RWPE2 (cell line): Measurements from ENCODE around the gene NDRG4.

Experiments used
- ATAC-seq: fragments of 200-7000 bp; cut with Tn5 transposase; 3 replicates; pipeline ENCODE4 v1.9.1; 2021; ENCODE audit warnings: low read depth
- DNase-seq: peaks from one replicate; pipeline ENCODE4 v3.0.0-alpha.2; 2020; ENCODE audit warnings: low spot score
- H3K27ac ChIP-seq: fragments of 450-650 bp; 2 replicates; pipeline ENCODE4 v1.5.1; 2017; ENCODE audit warnings: mild to moderate bottlenecking; ENCODE audit not compliant: poor library complexity, severe bottlenecking
- H3K27me3 ChIP-seq: fragments of 250-450 bp; sonication (Bioruptor Pico); 2 replicates; pipeline ENCODE4 v1.5.1; 2021; ENCODE audit warnings: mild to moderate bottlenecking, moderate library complexity; ENCODE audit not compliant: insufficient read depth, poor library complexity, severe bottlenecking
- H3K36me3 ChIP-seq: fragments of 250-450 bp; sonication (Bioruptor Pico); 2 replicates; pipeline ENCODE4 v1.5.1; 2020; ENCODE audit warnings: low read depth, mild to moderate bottlenecking, moderate library complexity
- H3K4me1 ChIP-seq: fragments of 250-450 bp; sonication (Bioruptor Pico); 2 replicates; pipeline ENCODE4 v1.5.1; 2021; ENCODE audit warnings: mild to moderate bottlenecking, moderate library complexity; ENCODE audit not compliant: insufficient read depth, poor library complexity, severe bottlenecking
- H3K4me3 ChIP-seq: fragments of 250-450 bp; sonication (Bioruptor Pico); 2 replicates; pipeline ENCODE4 v1.5.1; 2021; ENCODE audit warnings: mild to moderate bottlenecking, moderate library complexity; ENCODE audit not compliant: severe bottlenecking
- H3K9me3 ChIP-seq: fragments of 250-450 bp; sonication (Bioruptor Pico); 2 replicates; pipeline ENCODE4 v1.5.1; 2021; ENCODE audit warnings: mild to moderate bottlenecking, moderate library complexity; ENCODE audit not compliant: severe bottlenecking
- TF ChIP-seq, protein P1 (sequence below): fragments of 450-650 bp; IDR thresholded peaks from one replicate; pipeline ENCODE4 v1.5.1; 2017; ENCODE audit warnings: mild to moderate bottlenecking, moderate library complexity; ENCODE audit not compliant: poor library complexity, severe bottlenecking

NDRG4 gene

DNA sequence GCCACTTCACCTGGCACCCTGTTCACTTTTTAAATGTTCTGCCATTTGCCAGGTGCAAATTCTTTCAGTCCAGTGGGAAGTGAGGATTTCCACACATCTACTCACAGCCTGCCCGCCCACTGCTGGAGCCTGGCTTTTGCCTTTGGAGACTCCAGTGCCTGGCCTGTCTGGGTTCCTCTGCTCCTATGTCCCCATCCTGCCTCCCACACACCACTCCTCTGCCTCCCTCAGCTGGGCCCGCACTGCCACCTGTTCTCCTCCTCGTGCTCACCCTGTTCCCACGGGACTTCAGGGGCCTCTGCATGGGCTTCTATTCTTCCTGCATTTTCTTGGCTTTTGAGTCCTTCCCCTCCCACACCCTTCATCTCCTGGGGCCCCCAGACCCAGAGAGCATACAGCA lies 7.9 kb upstream of the NDRG4 start:
- H3K36me3 ChIP-seq: no peaks in the 10 kb centered on the region
- DNase-seq (no peak), ATAC-seq (no peak)
- no peak overlapping the region for H3K27ac ChIP-seq
- H3K4me3 ChIP-seq: no peak overlapping the region
- no peaks in the 10 kb centered on the region for H3K9me3 ChIP-seq
- H3K27me3 ChIP-seq: no peaks in the 10 kb centered on the region
- TF ChIP-seq, protein P1, sequence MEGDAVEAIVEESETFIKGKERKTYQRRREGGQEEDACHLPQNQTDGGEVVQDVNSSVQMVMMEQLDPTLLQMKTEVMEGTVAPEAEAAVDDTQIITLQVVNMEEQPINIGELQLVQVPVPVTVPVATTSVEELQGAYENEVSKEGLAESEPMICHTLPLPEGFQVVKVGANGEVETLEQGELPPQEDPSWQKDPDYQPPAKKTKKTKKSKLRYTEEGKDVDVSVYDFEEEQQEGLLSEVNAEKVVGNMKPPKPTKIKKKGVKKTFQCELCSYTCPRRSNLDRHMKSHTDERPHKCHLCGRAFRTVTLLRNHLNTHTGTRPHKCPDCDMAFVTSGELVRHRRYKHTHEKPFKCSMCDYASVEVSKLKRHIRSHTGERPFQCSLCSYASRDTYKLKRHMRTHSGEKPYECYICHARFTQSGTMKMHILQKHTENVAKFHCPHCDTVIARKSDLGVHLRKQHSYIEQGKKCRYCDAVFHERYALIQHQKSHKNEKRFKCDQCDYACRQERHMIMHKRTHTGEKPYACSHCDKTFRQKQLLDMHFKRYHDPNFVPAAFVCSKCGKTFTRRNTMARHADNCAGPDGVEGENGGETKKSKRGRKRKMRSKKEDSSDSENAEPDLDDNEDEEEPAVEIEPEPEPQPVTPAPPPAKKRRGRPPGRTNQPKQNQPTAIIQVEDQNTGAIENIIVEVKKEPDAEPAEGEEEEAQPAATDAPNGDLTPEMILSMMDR: no peak
- H3K4me1 ChIP-seq: no peaks in the 10 kb centered on the region

DNA sequence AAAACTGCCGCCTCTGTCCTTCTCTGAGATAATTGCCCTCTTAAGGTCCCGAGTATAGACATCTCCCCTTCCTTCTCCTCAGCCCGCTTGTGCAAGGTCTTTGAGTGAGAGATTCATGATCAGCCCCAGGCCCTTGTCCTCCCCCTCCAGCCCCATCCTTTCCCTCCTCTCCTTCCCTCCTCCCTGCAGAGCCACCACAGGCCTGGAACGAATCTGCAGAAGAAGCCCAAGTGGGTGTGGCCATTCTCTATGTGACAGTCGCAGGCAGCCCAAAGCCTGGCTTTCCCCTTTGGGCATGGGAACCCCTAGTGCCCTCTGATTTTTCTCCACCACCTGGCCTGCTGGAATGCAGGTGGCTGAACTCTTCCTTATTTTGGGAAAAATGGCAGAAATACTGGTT lies 7.2 kb upstream of the NDRG4 start:
- TF ChIP-seq, protein P1: no peak
- Histone ChIP-seq H3K36me3 (no peaks in the 10 kb centered on the region), H3K4me3 (no peak overlapping the region), H3K27me3 (no peaks in the 10 kb centered on the region), H3K27ac (no peak overlapping the region), H3K4me1 (no peaks in the 10 kb centered on the region), H3K9me3 (no peaks in the 10 kb centered on the region)
- no peak for DNase-seq
- no peak for ATAC-seq

GRCh38 chr16:58493756-58494431 lies 6.0 kb upstream of the NDRG4 start:
- no peaks in the 10 kb centered on the region for H3K9me3 ChIP-seq
- no peaks in the 10 kb centered on the region for H3K27me3 ChIP-seq
- no peak overlapping the region for H3K4me3 ChIP-seq
- ATAC-seq (no peak), DNase-seq (no peak)
- H3K36me3 ChIP-seq: no peaks in the 10 kb centered on the region
- H3K27ac ChIP-seq: no peak overlapping the region
- no peaks in the 10 kb centered on the region for H3K4me1 ChIP-seq
- TF ChIP-seq, protein P1: no peak

DNA sequence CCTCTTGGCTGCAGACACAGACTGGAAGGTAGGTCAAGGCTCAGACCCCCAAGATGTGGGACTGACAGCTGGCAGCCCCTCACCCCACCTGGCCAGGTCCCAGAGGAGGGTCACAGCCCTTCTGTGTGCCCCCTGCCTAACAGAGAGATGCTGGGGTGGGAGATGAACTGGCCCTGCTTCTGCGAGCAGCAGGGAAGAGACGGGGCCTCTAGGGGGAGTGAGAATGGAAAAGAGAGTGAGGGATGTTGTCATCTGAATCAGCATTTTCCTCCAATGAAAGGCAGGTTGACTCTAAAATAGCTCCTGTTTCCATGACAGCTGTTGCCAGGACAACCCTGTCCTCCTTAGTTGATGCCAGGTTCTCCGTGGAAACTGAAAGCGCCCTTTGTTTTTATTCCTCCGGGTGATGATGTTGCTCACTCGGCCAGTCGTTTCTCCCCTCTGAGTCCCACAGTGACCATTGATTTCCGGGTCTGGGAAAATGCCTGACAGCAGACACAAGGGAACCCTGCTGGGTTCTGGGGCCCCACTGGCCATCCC lies 4.9 kb upstream of the NDRG4 start:
- Histone ChIP-seq H3K36me3 (no peaks in the 10 kb centered on the region), H3K4me3 (no peak overlapping the region), H3K4me1 (no peaks in the 10 kb centered on the region), H3K9me3 (no peaks in the 10 kb centered on the region), H3K27ac (no peak overlapping the region), H3K27me3 (no peaks in the 10 kb centered on the region)
- TF ChIP-seq, protein P1: peak; percentile 56
- ATAC-seq: peak; percentile 53; the same call in 2 of the 3 replicates
- DNase-seq: peak; percentile 85
